T-cell (primary cell): ENCODE data around the gene SAMD4A. TPM values are rescaled to one million over a fixed set of nuclear protein-coding genes. Genes with fewer than 3 reads are reported as not detected.
A peak's percentile ranks its signal among the peaks of the same experiment; 100 is the strongest.

Source experiments
- ATAC-seq, 4 experiments: fragments of 200-7000 bp in 3 of 4; fragments of 150-1000 bp in 1 of 4; cut with Tn5 transposase; replicated peaks in 1 of 4; 1 replicate in 3 of 4; 2 replicates in 1 of 4; pipeline ENCODE4 v1.10.0; 2021; ENCODE audit warnings: moderate library complexity in 3 of 4, mild to moderate bottlenecking in 2 of 4, moderate number of reproducible peaks in 1 of 4
- CTCF ChIA-PET, 2 donors: fragments of 300-600 bp; sonication (Branson Sonifier 250); formaldehyde crosslinking; loops; one replicate each; lab custom pipeline; 2022; ENCODE audit warnings: antibody characterized with exemption in 2 of 2; lab: Charles Lee
- POLR2A ChIA-PET, 2 donors: fragments of 300-600 bp; sonication (Branson Sonifier 250); formaldehyde crosslinking; loops; one replicate each; lab custom pipeline; 2022; ENCODE audit warnings: antibody characterized with exemption in 2 of 2; lab: Charles Lee
- DNase-seq, 35 experiments: peaks; one replicate each; pipeline versions ENCODE4 v3.0.0 to v3.0.0-alpha.2; 2013 to 2023
- H3K27ac ChIP-seq: one replicate; pipeline ENCODE4 v1.5.1; 2013; ENCODE audit warnings: low read length
- H3K27me3 ChIP-seq, 2 experiments: replicated peaks in 1 of 2; 1 replicate in 1 of 2; 2 replicates in 1 of 2; pipeline versions ENCODE4 v1.6.1 to v1.7.0; 2013; ENCODE audit warnings: low read length in 1 of 2, mixed read lengths in 1 of 2; ENCODE audit not compliant: control insufficient read depth in 2 of 2, insufficient read depth in 2 of 2; ENCODE audit errors: extremely low read depth in 1 of 2
- H3K36me3 ChIP-seq, 2 donors: 1 replicate in 1 of 2; 2 replicates in 1 of 2; pipeline versions ENCODE4 v1.6.1 to v1.7.0; 2013; ENCODE audit warnings: low read length in 1 of 2; ENCODE audit not compliant: control insufficient read depth in 2 of 2, insufficient read depth in 1 of 2; ENCODE audit errors: extremely low read depth in 1 of 2
- H3K4me1 ChIP-seq, 2 experiments: 1 replicate in 1 of 2; 2 replicates in 1 of 2; pipeline versions ENCODE4 v1.6.1 to v1.7.0; 2013; ENCODE audit warnings: low read length in 2 of 2, mixed read lengths in 1 of 2; ENCODE audit not compliant: insufficient read depth in 2 of 2, control insufficient read depth in 1 of 2; ENCODE audit errors: extremely low read depth in 1 of 2
- H3K4me3 ChIP-seq, 2 donors: 1 replicate in 1 of 2; 2 replicates in 1 of 2; pipeline versions ENCODE4 v1.5.1 to v1.7.0; 2013; ENCODE audit warnings: mild to moderate bottlenecking in 2 of 2, low read length in 1 of 2, moderate library complexity in 1 of 2; ENCODE audit not compliant: control insufficient read depth in 1 of 2; ENCODE audit errors: extremely low read depth in 1 of 2
- H3K9me3 ChIP-seq: 2 replicates; pipeline ENCODE4 v1.7.0; 2013
- H3K27ac Mint-ChIP-seq, 2 donors: one replicate each; pipeline ENCODE4 v1.8.0; 2020 to 2021; ENCODE audit warnings: mild to moderate bottlenecking in 2 of 2, mixed read lengths in 2 of 2
- H3K27me3 Mint-ChIP-seq, 2 donors: one replicate each; pipeline ENCODE4 v1.8.0; 2021 to 2022; ENCODE audit warnings: mixed read lengths in 2 of 2
- H3K36me3 Mint-ChIP-seq: one replicate; pipeline ENCODE4 v1.8.0; 2021; ENCODE audit warnings: mixed read lengths
- H3K4me1 Mint-ChIP-seq, 3 donors: one replicate each; pipeline ENCODE4 v1.8.0; 2020 to 2022; ENCODE audit warnings: mixed read lengths in 3 of 3, mild to moderate bottlenecking in 1 of 3
- H3K4me3 Mint-ChIP-seq, 3 donors: one replicate each; pipeline ENCODE4 v1.8.0; 2020 to 2022; ENCODE audit warnings: mild to moderate bottlenecking in 3 of 3, mixed read lengths in 3 of 3, moderate library complexity in 3 of 3
- H3K9me3 Mint-ChIP-seq, 3 donors: one replicate each; pipeline ENCODE4 v1.8.0; 2020 to 2022; ENCODE audit warnings: mixed read lengths in 3 of 3
- WGBS: methylation state at CpG from one replicate; pipeline ENCODE4 v1.1.5; 2013; ENCODE audit warnings: missing lambda C conversion rate; ENCODE audit not compliant: insufficient coverage; 5-methylcytosine and 5-hydroxymethylcytosine counted together
- total RNA-seq, 35 experiments: library from RNA in 6 of 35; stranded (reverse) in 6 of 35; fragments of 120-200 nt in 1 of 35; gene quantifications; one replicate each; pipeline versions ENCODE4 v1.2.1 to v1.2.4 and lab custom pipeline; 2013 to 2026

Gene SAMD4A
- total RNA-seq, 5 donors from 2014 or later (not counting 1 experiment from before 2014, with no cell fraction given), result 1.2 to 3.9 (median 1.3) TPM

GRCh38 chr14:54591866-54592265 lies 24.9 kb downstream of the SAMD4A start:
- H3K27ac ChIP-seq, result no peak overlapping the region
- peaks cover 4 to 14% of the 10 kb centered on the region in 2 donors for H3K27me3 Mint-ChIP-seq
- no peaks in the 10 kb centered on the region for H3K9me3 ChIP-seq
- H3K4me1 ChIP-seq, result no peaks in the 10 kb centered on the region
- H3K36me3 Mint-ChIP-seq, result no peaks in the 10 kb centered on the region
- peaks cover 0 to 4% of the 10 kb centered on the region in 2 experiments for H3K27me3 ChIP-seq
- WGBS, result 80% methylated on average over 4 of the region's 4 CpGs
- CTCF ChIA-PET, result interaction anchor here (0.6 to 0.7 kb wide), 4 partner anchors 46 to 1583 kb away, joined by 3 to 7 read pairs (median 4); no protein-coding TSS in a partner anchor
- H3K36me3 ChIP-seq, result no peaks in the 10 kb centered on the region
- no peak overlapping the region for H3K4me3 ChIP-seq
- no peak overlapping the region for H3K4me3 Mint-ChIP-seq
- ATAC-seq (no peak), DNase-seq (no peak)
- H3K9me3 Mint-ChIP-seq, result no peaks in the 10 kb centered on the region
- peaks cover 0 to 7% (median 4%) of the 10 kb centered on the region in 3 donors for H3K4me1 Mint-ChIP-seq
- POLR2A ChIA-PET, result interaction anchor here in 1 of 2 donors (0.7 kb wide), 2 partner anchors 58 to 355 kb away, joined by 5 to 7 read pairs; no protein-coding TSS in a partner anchor
- H3K27ac Mint-ChIP-seq, result no peak overlapping the region

- no peak for DNase-seq
- H3K9me3 ChIP-seq, result no peaks in the 10 kb centered on the region
- peaks cover 4 to 14% of the 10 kb centered on the region in 2 donors for H3K27me3 Mint-ChIP-seq
- ChIA-PET POLR2A (no interaction called here), CTCF (no interaction called here)
- no peak overlapping the region for H3K27ac ChIP-seq
- peak overlapping the region in 1 of 2 donors; percentile 45 for H3K27ac Mint-ChIP-seq
- H3K27me3 ChIP-seq, result peaks cover 0 to 4% of the 10 kb centered on the region in 2 experiments
- H3K9me3 Mint-ChIP-seq, result no peaks in the 10 kb centered on the region
- peaks cover 0 to 7% (median 4%) of the 10 kb centered on the region in 3 donors for H3K4me1 Mint-ChIP-seq
- ATAC-seq, result no peak
- H3K36me3 ChIP-seq, result no peaks in the 10 kb centered on the region
- H3K4me3 ChIP-seq, result no peak overlapping the region
- no peaks in the 10 kb centered on the region for H3K4me1 ChIP-seq
- H3K4me3 Mint-ChIP-seq, result no peak overlapping the region
- no CpG with 5 or more reads among the region's 1 CpG for WGBS
- H3K36me3 Mint-ChIP-seq, result no peaks in the 10 kb centered on the region
Observed at GRCh38 chr14:54593860-54594259, 26.9 kb downstream of the SAMD4A start.

DNA sequence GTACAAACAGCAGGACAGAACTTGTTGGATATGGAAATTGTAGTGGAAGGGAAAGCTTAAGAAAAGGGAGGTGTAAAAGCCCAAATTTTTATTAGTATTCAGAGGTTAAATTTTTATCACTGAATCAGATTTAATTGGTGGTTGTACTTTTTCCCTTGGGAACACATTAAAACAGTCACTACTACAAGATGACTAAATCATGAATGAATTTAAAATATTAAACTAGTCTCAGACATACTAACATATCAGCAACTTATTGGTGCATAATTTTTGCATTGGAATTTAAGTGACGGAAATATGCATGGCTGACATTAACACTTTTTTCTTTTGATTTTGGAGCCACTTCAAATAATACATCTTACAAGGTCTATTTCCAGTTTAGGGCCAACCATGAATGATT lies 27.6 kb downstream of the SAMD4A start:
- H3K27me3 Mint-ChIP-seq, result peaks cover 4 to 17% of the 10 kb centered on the region in 2 donors
- H3K9me3 Mint-ChIP-seq, result no peaks in the 10 kb centered on the region
- no peaks in the 10 kb centered on the region for H3K9me3 ChIP-seq
- no peak for ATAC-seq
- ChIA-PET POLR2A (interaction anchor here in 1 of 2 donors (0.5 kb wide), 1 partner anchor 48 kb away, joined by 8 read pairs; no protein-coding TSS in a partner anchor), CTCF (no interaction called here)
- peaks cover 0 to 4% of the 10 kb centered on the region in 2 experiments for H3K27me3 ChIP-seq
- peaks cover 0 to 7% (median 4%) of the 10 kb centered on the region in 3 donors for H3K4me1 Mint-ChIP-seq
- DNase-seq, result no peak
- H3K4me3 Mint-ChIP-seq, result no peak overlapping the region
- no CpG with 5 or more reads among the region's 1 CpG for WGBS
- no peaks in the 10 kb centered on the region for H3K36me3 Mint-ChIP-seq
- H3K4me1 ChIP-seq, result no peaks in the 10 kb centered on the region
- H3K4me3 ChIP-seq, result no peak overlapping the region
- no peak overlapping the region for H3K27ac ChIP-seq
- no peaks in the 10 kb centered on the region for H3K36me3 ChIP-seq
- H3K27ac Mint-ChIP-seq, result no peak overlapping the region

DNA sequence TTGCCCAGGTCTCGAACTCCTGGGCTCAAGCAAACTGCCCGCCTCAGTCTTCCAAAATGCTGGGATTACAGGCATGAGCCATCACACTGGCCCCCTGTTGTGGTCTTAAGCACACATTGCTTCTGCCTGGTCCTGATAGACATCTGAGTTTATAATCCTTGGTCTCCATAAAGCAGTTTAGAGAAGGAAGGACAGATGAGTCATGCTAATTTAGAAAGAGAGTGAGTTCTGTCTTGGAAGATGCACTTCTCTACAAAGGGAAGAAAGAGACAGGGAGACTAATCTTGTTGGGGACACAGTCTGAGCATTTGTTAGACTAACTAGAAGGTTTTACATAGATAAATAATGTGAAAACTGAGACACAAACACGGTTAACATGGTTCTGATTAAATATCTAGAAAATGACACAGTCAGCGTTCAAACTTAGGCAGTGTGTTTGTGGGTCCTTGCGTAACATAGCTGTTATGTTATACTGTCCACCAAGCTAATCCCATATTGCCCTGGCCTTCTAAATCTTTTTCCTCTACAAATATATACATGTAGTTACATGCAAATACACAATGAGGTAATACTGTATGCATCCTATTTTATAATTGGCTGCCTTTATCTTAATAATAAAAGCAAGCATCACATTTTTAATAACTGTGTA lies 31.0 kb downstream of the SAMD4A start:
- no peaks in the 10 kb centered on the region for H3K9me3 Mint-ChIP-seq
- no peaks in the 10 kb centered on the region for H3K4me1 ChIP-seq
- no peak overlapping the region for H3K27ac ChIP-seq
- no peak overlapping the region for H3K27ac Mint-ChIP-seq
- H3K27me3 Mint-ChIP-seq, result peaks cover 2 to 12% of the 10 kb centered on the region in 2 donors
- H3K36me3 Mint-ChIP-seq, result no peaks in the 10 kb centered on the region
- peaks cover 0 to 4% of the 10 kb centered on the region in 2 experiments for H3K27me3 ChIP-seq
- ChIA-PET CTCF (no interaction called here), POLR2A (no interaction called here)
- H3K4me3 ChIP-seq, result no peak overlapping the region
- no peaks in the 10 kb centered on the region for H3K9me3 ChIP-seq
- DNase-seq (no peak), ATAC-seq (no peak)
- WGBS, result 80% methylated on average over 2 of the region's 5 CpGs
- H3K4me1 Mint-ChIP-seq, result peaks cover 0 to 7% (median 4%) of the 10 kb centered on the region in 3 donors
- no peaks in the 10 kb centered on the region for H3K36me3 ChIP-seq
- no peak overlapping the region for H3K4me3 Mint-ChIP-seq

DNA sequence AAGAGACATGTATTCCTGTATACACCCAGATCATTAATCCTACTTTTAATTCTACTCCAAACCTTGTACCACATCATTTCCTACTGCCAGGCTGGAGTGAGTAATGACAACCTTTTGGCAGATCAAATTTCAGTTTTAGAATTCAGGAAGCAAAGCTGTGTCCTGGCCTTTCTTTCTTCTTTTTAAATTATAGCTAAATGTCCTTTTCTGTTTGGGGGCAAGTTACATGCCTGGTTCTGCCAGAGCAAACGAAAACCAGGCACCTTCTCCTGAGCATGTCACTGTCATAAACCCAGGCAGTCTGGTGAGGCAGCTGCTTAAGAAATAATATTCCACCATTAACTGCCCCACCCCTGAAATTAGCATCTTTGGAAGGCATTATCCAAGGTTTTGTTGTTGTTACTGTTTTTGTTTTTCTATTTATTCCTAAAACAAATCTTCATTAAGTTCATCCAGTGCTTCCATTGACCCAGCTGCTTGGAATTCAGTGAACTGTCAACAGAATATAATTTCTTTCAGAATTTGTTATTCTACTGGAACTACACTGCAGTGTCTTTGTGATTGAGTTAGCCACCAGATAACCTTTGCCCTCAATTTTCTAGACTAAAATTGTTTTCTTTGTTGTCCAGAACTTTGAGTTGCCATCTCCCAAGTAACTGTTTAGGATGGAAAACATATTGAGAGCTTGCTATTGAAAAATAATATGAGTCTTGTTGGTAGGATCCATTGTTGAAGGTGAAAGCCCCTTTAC lies 33.2 kb downstream of the SAMD4A start:
- H3K36me3 Mint-ChIP-seq, result no peaks in the 10 kb centered on the region
- 0% methylated on average over 1 of the region's 1 CpG for WGBS
- Histone ChIP-seq H3K27ac (no peak overlapping the region), H3K9me3 (no peaks in the 10 kb centered on the region), H3K4me1 (no peaks in the 10 kb centered on the region), H3K36me3 (no peaks in the 10 kb centered on the region), H3K4me3 (no peak overlapping the region), H3K27me3 (peaks cover 0 to 4% of the 10 kb centered on the region in 2 experiments)
- ATAC-seq (no peak), DNase-seq (no peak)
- no peaks in the 10 kb centered on the region for H3K4me1 Mint-ChIP-seq
- H3K4me3 Mint-ChIP-seq, result no peak overlapping the region
- peaks cover under 1 to 16% of the 10 kb centered on the region in 2 donors for H3K27me3 Mint-ChIP-seq
- H3K9me3 Mint-ChIP-seq, result no peaks in the 10 kb centered on the region
- ChIA-PET CTCF (interaction anchor here in 1 of 2 donors (0.6 kb wide), 1 partner anchor 203 kb away, joined by 3 read pairs; no protein-coding TSS in a partner anchor), POLR2A (interaction anchor here in 1 of 2 donors (1.2 kb wide), 1 partner anchor 31 kb away, joined by 5 read pairs; no protein-coding TSS in a partner anchor)
- no peak overlapping the region for H3K27ac Mint-ChIP-seq

DNA sequence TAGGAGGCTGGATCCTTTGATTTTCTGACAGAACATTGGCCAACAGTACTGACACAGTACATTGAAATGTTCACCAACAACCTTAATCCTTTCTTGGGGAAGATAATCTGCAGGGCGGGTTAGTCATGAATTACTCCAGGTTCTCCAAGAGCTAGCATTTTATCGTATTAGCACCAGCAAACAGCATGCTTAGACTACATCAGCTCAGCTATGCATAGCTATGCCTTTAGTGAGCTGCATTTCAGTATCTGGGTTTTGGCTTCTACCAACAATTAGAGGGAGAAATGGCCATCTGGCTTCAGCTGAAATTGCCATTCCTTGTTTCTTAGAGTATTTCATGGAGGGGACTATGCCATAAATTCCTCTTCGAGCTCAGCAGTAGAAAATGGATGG lies 33.8 kb downstream of the SAMD4A start:
- Histone ChIP-seq H3K9me3 (no peaks in the 10 kb centered on the region), H3K4me3 (no peak overlapping the region), H3K27ac (no peak overlapping the region), H3K4me1 (no peaks in the 10 kb centered on the region), H3K36me3 (no peaks in the 10 kb centered on the region), H3K27me3 (peaks cover 0 to 4% of the 10 kb centered on the region in 2 experiments)
- Mint-ChIP-seq H3K36me3 (no peaks in the 10 kb centered on the region), H3K9me3 (no peaks in the 10 kb centered on the region), H3K27ac (no peak overlapping the region), H3K27me3 (peaks cover 0 to 14% of the 10 kb centered on the region in 2 donors), H3K4me1 (no peaks in the 10 kb centered on the region), H3K4me3 (no peak overlapping the region)
- no CpG with 5 or more reads among the region's 3 CpGs for WGBS
- DNase-seq (no peak), ATAC-seq (no peak)
- ChIA-PET POLR2A (interaction anchor here in 1 of 2 donors (1.2 kb wide), 1 partner anchor 30 kb away, joined by 5 read pairs; no protein-coding TSS in a partner anchor), CTCF (interaction anchor here in 1 of 2 donors (0.6 kb wide), 1 partner anchor 203 kb away, joined by 3 read pairs; no protein-coding TSS in a partner anchor)
